Measurements from ENCODE around the gene ABCG1.

ABCG1 gene

GRCh38 chr21:42331660-42332059 lies 112.7 kb downstream of the ABCG1 start:
- no peak for DNase-seq

- DNase-seq, result no peak
These were observed 113.8 kb downstream of the ABCG1 start for GRCh38 chr21:42332557-42333317.

DNA sequence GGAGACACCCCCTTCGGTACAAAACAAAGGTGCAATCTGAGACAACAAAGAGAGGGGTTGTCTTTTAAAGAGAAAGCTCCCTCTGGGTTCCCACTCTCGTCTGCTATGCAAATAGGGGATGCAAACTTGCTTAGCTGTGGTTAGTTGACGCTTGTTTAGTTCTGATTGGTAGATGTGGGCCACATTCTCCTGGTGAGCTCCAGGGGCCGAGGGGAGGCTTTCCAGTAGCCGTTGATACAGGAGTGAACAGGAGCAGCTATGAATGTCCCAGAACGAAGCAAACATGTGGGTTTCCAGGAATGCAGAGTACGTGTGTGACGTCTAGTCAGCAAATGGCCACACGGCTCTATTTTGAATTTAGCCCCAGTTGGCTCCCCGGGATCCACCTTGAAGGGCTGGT lies 117.1 kb downstream of the ABCG1 start:
- DNase-seq, result no peak

GRCh38 chr21:42337276-42337675 lies 118.3 kb downstream of the ABCG1 start:
- no peak for DNase-seq

GRCh38 chr21:42337830-42338728 lies 119.1 kb downstream of the ABCG1 start:
- peak; percentile 86 to 91 (median 90) for DNase-seq

DNA sequence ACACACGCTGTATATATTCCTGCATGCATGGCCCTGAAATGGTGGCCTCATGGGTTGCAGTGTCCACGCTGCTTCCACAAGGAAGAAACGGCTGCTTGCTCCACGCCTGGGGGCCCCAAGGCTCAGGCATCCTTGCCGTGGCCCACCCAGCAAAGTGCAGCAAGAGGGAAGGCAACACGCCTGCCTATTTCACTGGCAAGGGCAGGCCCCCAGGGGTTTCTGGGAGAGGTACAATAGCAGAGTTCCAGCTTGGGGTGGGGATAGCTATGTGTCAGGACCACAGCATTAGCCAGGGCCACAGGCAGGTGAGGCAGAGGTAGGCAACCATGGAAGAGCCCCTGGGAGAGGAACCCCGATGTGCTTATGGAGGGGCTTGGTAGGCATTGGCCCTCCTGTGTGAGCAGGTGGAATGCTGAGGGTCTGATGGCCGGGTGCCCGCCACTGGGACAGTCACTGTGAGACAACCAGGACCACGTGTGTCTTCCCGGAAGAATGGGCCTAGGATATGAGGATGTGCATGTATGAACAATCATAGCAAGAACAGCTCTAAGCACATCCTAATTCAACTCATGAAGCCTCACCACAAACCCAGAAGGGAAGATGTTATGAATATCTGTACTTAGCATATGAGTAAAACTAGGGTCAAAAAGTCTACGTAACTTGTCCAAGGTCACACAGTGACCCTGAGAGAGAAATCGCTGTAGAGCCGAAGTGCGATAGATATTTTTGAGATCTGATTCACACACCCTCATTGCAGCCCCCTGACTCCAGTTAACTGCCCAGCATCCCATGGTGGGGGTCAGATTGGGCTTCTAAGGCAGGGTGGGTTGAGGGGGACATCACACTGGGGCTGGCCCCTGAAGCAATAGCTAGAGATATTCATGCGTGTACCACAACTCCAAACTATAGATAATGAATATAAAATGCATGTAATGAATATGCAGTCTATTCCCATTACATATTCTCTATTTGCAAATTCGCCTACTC lies 120.1 kb downstream of the ABCG1 start:
- DNase-seq, result no peak

- DNase-seq, result no peak
These were observed 121.5 kb downstream of the ABCG1 start for GRCh38 chr21:42340187-42341050.

DNA sequence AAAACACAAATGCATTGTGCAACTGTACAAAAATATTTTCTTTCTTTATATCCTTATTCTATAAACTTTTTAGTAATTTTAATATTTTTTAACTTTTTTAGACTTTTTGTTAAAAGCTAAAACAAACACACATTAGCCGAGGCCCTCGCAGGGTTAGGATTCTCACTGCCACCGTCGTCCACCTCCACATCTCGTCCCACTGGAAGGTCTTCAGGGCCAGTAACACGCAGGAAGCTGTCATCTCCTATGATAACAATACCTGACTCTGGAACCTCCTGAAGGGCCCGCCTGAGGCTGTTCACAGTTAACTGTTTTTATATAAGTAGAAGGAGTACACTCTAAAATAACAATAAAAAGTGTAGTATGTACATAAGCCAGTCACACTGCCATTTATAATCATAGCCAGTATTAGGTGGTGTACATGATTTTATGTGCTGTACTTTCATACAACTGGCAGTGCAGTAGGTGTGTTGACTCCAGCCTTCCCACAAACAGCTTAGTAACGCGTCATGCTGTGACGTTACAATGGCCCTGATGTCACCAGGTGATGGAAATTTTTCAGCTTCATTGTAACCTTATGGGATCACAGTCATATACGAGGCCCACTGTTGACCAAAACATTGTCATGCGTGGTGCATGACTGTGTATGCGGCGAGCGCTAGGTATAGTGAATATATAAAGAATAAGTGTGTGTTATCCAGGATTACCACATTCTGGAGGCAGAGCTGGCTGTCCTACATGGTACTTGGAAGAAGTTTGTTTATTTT lies 123.0 kb downstream of the ABCG1 start:
- no peak for DNase-seq

DNA sequence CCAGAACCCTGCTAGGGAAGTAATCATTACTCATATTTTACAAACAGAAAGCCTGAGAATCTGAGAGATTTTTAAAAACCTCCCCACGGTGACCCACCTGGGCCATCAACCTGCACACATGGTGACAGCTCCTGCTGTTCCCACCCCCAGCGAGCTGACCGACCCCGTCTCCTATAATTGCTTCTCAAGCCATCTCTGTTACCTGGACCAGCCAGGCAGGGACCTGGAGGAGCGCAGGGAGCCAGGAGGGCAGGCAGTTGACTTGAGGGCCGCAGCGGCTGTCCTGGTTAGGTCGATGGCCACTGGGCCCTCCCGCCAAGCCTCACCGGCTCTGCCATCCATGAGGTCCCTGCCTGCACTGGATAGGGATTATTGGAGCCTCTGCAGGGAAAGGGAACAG lies 124.2 kb downstream of the ABCG1 start:
- DNase-seq, result no peak

GRCh38 chr21:42343556-42343955 lies 124.6 kb downstream of the ABCG1 start:
- no peak for DNase-seq

DNA sequence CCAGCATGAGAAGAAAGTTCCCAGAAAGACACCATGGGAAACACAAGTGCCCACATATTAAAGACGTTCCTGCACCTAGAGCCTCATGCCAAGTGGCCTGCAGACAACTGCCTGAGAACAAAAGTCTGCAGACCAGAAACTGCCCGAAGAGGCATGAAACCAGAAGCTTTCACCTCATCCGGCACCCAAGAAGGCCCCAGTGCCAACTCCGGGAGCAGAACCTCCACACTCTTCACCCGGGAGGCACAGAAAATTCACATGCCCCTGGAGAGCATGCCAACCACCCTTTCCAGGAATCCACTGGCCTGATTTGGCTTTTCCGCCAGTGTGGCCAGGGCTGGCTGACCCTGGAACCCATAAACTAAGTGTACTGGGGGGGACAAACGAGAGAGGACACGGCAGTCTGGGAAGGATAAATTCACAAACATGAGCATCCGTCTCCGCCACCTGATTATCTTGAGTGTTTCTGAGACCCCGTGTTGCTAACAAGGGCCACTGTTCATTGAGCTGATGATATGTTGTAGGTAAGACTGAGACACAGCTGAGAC lies 125.1 kb downstream of the ABCG1 start:
- no peak for DNase-seq

- DNase-seq, result no peak
These were observed 125.7 kb downstream of the ABCG1 start for GRCh38 chr21:42344631-42345030.

DNA sequence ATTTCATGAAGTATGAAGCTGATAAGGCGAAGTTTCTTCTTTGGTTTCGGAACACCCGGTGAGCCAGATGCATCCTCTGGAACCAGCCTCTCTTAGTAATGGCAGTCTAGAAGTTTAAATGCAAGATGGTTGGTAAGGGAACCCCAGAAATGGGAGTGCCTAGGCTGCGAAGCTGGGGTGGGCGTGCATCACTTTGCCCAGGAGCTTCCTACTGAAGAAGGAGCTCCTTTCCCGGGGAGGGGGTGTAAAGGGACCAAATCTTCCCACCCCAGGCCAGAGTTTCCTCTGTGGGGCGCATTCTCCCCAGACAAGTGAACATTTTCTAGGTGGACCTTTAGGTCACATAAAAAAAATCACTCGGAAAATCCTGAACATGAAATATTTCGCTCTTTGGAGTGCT lies 127.5 kb downstream of the ABCG1 start:
- DNase-seq, result no peak

Measured in suppressor macrophage treated with lipopolysaccharide for 1 hour (primary cell).